ENCODE results near the gene MOB3C. TPM values are rescaled to one million over a fixed set of nuclear protein-coding genes. Genes with fewer than 3 reads are reported as not detected.
"Not testable (repeated sequence)": the region's sequence is repeated elsewhere in the genome, so short reads cannot be mapped to it uniquely, and the experiment has no call there.

MOB3C gene
- 7.6 and 11.5 TPM in 2 replicates for total RNA-seq

- DNase-seq (ENCODE audit: low read depth), result peak; percentile 13
Observed at GRCh38 chr1:46616277-46617107, at the start of gene MOB3C. MOB3C (minus strand) TSS chr1:46616811; CDS start chr1:46613321, 3,490 bp downstream.

- DNase-seq (ENCODE audit: low read depth), result no peak
Observed at GRCh38 chr1:46665983-46666382, 49.4 kb upstream of the MOB3C start.

GRCh38 chr1:46662919-46663318 is 46.3 kb upstream of the MOB3C start:
- not testable (repeated sequence) for DNase-seq (ENCODE audit: low read depth)

- DNase-seq (ENCODE audit: low read depth), result not testable (repeated sequence)
Observed at GRCh38 chr1:46660116-46660515, 43.5 kb upstream of the MOB3C start.

- DNase-seq (ENCODE audit: low read depth), result no peak
Observed at GRCh38 chr1:46659307-46659870, 42.8 kb upstream of the MOB3C start.

- DNase-seq (ENCODE audit: low read depth), result no peak
Observed at GRCh38 chr1:46657775-46658174, 41.2 kb upstream of the MOB3C start.

GRCh38 chr1:46656643-46657042 is 40.0 kb upstream of the MOB3C start:
- DNase-seq (ENCODE audit: low read depth), result no peak

- no peak for DNase-seq (ENCODE audit: low read depth)
Observed at GRCh38 chr1:46655848-46656247, 39.2 kb upstream of the MOB3C start.

GRCh38 chr1:46654698-46655097 is 38.1 kb upstream of the MOB3C start:
- not testable (repeated sequence) for DNase-seq (ENCODE audit: low read depth)

- no peak for DNase-seq (ENCODE audit: low read depth)
Observed at GRCh38 chr1:46654012-46654411, 37.4 kb upstream of the MOB3C start.

- DNase-seq (ENCODE audit: low read depth), result no peak
Observed at GRCh38 chr1:46653405-46653958, 36.9 kb upstream of the MOB3C start.

GRCh38 chr1:46652321-46653100 is 35.9 kb upstream of the MOB3C start:
- DNase-seq (ENCODE audit: low read depth), result no peak

- DNase-seq (ENCODE audit: low read depth), result not testable (repeated sequence)
Observed at GRCh38 chr1:46651152-46651551, 34.5 kb upstream of the MOB3C start.

- DNase-seq (ENCODE audit: low read depth), result no peak
Observed at GRCh38 chr1:46650491-46650890, 33.9 kb upstream of the MOB3C start.

- DNase-seq (ENCODE audit: low read depth), result no peak
Observed at GRCh38 chr1:46649764-46650163, 33.2 kb upstream of the MOB3C start.

GRCh38 chr1:46647611-46648010 is 31.0 kb upstream of the MOB3C start:
- DNase-seq (ENCODE audit: low read depth), result no peak

- DNase-seq (ENCODE audit: low read depth), result no peak
Observed at GRCh38 chr1:46646844-46647243, 30.2 kb upstream of the MOB3C start.

GRCh38 chr1:46646331-46646730 is 29.7 kb upstream of the MOB3C start:
- DNase-seq (ENCODE audit: low read depth), result no peak

- no peak for DNase-seq (ENCODE audit: low read depth)
Observed at GRCh38 chr1:46645815-46646214, 29.2 kb upstream of the MOB3C start.

- peak; percentile 95 for DNase-seq (ENCODE audit: low read depth)
Observed at GRCh38 chr1:46643368-46643775, 26.8 kb upstream of the MOB3C start.

- no peak for DNase-seq (ENCODE audit: low read depth)
Observed at GRCh38 chr1:46642115-46642680, 25.6 kb upstream of the MOB3C start.

GRCh38 chr1:46639547-46639946 is 22.9 kb upstream of the MOB3C start:
- no peak for DNase-seq (ENCODE audit: low read depth)
